OCI-LY3 (cell line): ENCODE measurements around the gene H2AZ1.
"Not testable (repeated sequence)": the region's sequence is repeated elsewhere in the genome, so short reads cannot be mapped to it uniquely, and the experiment has no call there.

Source experiments
- H2AFZ ChIP-seq: fragments of 200-600, 300-600 bp; shearing (Covaris generic); 2 replicates; pipeline ENCODE4 v1.6.0; 2014; ENCODE audit warnings: antibody characterized with exemption, low read depth, low read length
- H3K27ac ChIP-seq: fragments of 200-600, 300-600 bp; sonication (generic); 2 replicates; pipeline ENCODE4 v1.5.1; 2014; ENCODE audit warnings: mild to moderate bottlenecking, low read length, moderate library complexity, mixed read lengths
- H3K27me3 ChIP-seq: fragments of 200-600, 300-600 bp; sonication (generic); 2 replicates; pipeline ENCODE4 v1.6.1; 2014; ENCODE audit warnings: low read depth, low read length, mixed read lengths
- H3K36me3 ChIP-seq: fragments of 200-600, 300-600 bp; sonication (generic); replicated peaks from 2 replicates; pipeline ENCODE3; 2014; ENCODE audit warnings: low read depth, low read length, mixed read lengths
- H3K4me1 ChIP-seq: fragments of 300-600, 200-600 bp; sonication (generic); 2 replicates; pipeline ENCODE4 v1.6.1; 2014; ENCODE audit warnings: low read length, mixed read lengths
- H3K4me2 ChIP-seq: fragments of 200-600, 300-600 bp; sonication (generic); 2 replicates; pipeline ENCODE4 v1.6.1; 2014; ENCODE audit warnings: low read length, mixed read lengths
- H3K4me3 ChIP-seq: fragments of 300-600, 200-600 bp; sonication (generic); 2 replicates; pipeline ENCODE4 v1.5.1; 2014; ENCODE audit warnings: antibody characterized with exemption, mild to moderate bottlenecking, low read length, moderate library complexity
- H3K79me2 ChIP-seq: fragments of 300-600, 200-600 bp; shearing (Covaris generic); 2 replicates; pipeline ENCODE4 v1.6.1; 2014; ENCODE audit warnings: mild to moderate bottlenecking, low read length, mixed read lengths
- H3K9ac ChIP-seq: fragments of 300-600, 200-600 bp; shearing (Covaris generic); 2 replicates; pipeline ENCODE4 v1.6.0; 2014; ENCODE audit warnings: mild to moderate bottlenecking, low read length, moderate library complexity
- H3K9me3 ChIP-seq: fragments of 200-600, 300-600 bp; shearing (Covaris generic); 2 replicates; pipeline ENCODE4 v1.6.1; 2014; ENCODE audit warnings: low read length, mixed read lengths; ENCODE audit not compliant: insufficient read depth
- H4K20me1 ChIP-seq: fragments of 200-600, 300-600 bp; sonication (generic); 2 replicates; pipeline ENCODE4 v1.6.1; 2016; ENCODE audit warnings: low read length, mixed read lengths; ENCODE audit not compliant: insufficient read depth
- CTCF ChIP-seq: fragments of 200-600, 300-600 bp; sonication (generic); IDR thresholded peaks from 2 replicates; pipeline ENCODE4 v1.5.1; 2014; ENCODE audit warnings: antibody characterized with exemption, low read length, low read depth
- EZH2phosphoT487 ChIP-seq: fragments of 200-600 bp; shearing (Covaris generic); IDR thresholded peaks from 2 replicates; pipeline ENCODE4 v1.6.1; 2018; ENCODE audit warnings: antibody characterized with exemption, mixed run types, low read depth

H2AZ1 gene

GRCh38 chr4:99961711-99962110 is 11.6 kb upstream of the H2AZ1 start:
- H4K20me1 ChIP-seq = no peaks in the 10 kb centered on the region
- no peaks in the 10 kb centered on the region for H3K27me3 ChIP-seq
- H3K79me2 ChIP-seq = no peaks in the 10 kb centered on the region
- H3K9me3 ChIP-seq = no peaks in the 10 kb centered on the region
- H3K4me2 ChIP-seq = no peak overlapping the region
- no peak overlapping the region for H3K27ac ChIP-seq
- TF ChIP-seq EZH2phosphoT487 (no peak), CTCF (no peak)
- H3K4me1 ChIP-seq = no peaks in the 10 kb centered on the region
- no peak overlapping the region for H3K9ac ChIP-seq
- H3K4me3 ChIP-seq = no peak overlapping the region
- no peaks in the 10 kb centered on the region for H3K36me3 ChIP-seq
- H2AFZ ChIP-seq = no peak overlapping the region

GRCh38 chr4:99960648-99961047 is 10.6 kb upstream of the H2AZ1 start:
- no peaks in the 10 kb centered on the region for H3K36me3 ChIP-seq
- H3K27ac ChIP-seq = no peak overlapping the region
- H3K4me2 ChIP-seq = no peak overlapping the region

GRCh38 chr4:99958207-99958606 is 8.1 kb upstream of the H2AZ1 start:
- not testable (repeated sequence) for H3K36me3 ChIP-seq, H3K9me3 ChIP-seq, H3K4me1 ChIP-seq, H2AFZ ChIP-seq, H3K4me2 ChIP-seq, H3K27ac ChIP-seq, H3K9ac ChIP-seq, H4K20me1 ChIP-seq, H3K27me3 ChIP-seq, H3K79me2 ChIP-seq, H3K4me3 ChIP-seq

More at GRCh38 chr4:99960648-99961047, 10.6 kb upstream of the H2AZ1 start:
- Histone ChIP-seq H4K20me1 (no peaks in the 10 kb centered on the region), H3K9me3 (no peaks in the 10 kb centered on the region), H3K4me3 (no peak overlapping the region), H3K9ac (no peak overlapping the region), H3K4me1 (no peaks in the 10 kb centered on the region), H3K79me2 (no peaks in the 10 kb centered on the region), H2AFZ (no peak overlapping the region), H3K27me3 (no peaks in the 10 kb centered on the region)
- no peak for TF ChIP-seq CTCF
- TF ChIP-seq EZH2phosphoT487 = no peak

GRCh38 chr4:99950913-99951254 is 809 bp upstream of the H2AZ1 start:
- no peaks in the 10 kb centered on the region for H3K9me3 ChIP-seq
- peaks cover 17% of the 10 kb centered on the region; the same call in 1 of the 2 replicates for H4K20me1 ChIP-seq
- H3K4me1 ChIP-seq = peaks cover 26% of the 10 kb centered on the region
- no peaks in the 10 kb centered on the region for H3K27me3 ChIP-seq
- peaks cover 41% of the 10 kb centered on the region for H3K79me2 ChIP-seq
- peak overlapping the region; percentile 93 for H3K4me3 ChIP-seq
- peak overlapping the region; percentile 79 for H2AFZ ChIP-seq
- H3K4me2 ChIP-seq = peak overlapping the region; percentile 94
- H3K9ac ChIP-seq = peak overlapping the region; percentile 99
- peaks cover 15% of the 10 kb centered on the region for H3K36me3 ChIP-seq
- TF ChIP-seq EZH2phosphoT487 = no peak
- H3K27ac ChIP-seq = peak overlapping the region; percentile 62

- H3K9ac ChIP-seq = peak overlapping the region; percentile 99
- H3K36me3 ChIP-seq = peaks cover 23% of the 10 kb centered on the region
- peaks cover 17% of the 10 kb centered on the region; the same call in 1 of the 2 replicates for H4K20me1 ChIP-seq
- H3K9me3 ChIP-seq = no peaks in the 10 kb centered on the region
- peaks cover 57% of the 10 kb centered on the region for H3K79me2 ChIP-seq
- H2AFZ ChIP-seq = no peak overlapping the region
- TF ChIP-seq EZH2phosphoT487 = no peak
- peak; percentile 76 for TF ChIP-seq CTCF
- peaks cover 35% of the 10 kb centered on the region for H3K4me1 ChIP-seq
- peak overlapping the region; percentile 69 for H3K4me2 ChIP-seq
- peak overlapping the region; percentile 88 for H3K27ac ChIP-seq
- H3K4me3 ChIP-seq = peak overlapping the region; percentile 93
- no peaks in the 10 kb centered on the region for H3K27me3 ChIP-seq
These were observed 759 bp downstream of the H2AZ1 start for GRCh38 chr4:99949034-99949998.
